ENCODE data around the gene PARD3. TPM values are rescaled to one million over a fixed set of nuclear protein-coding genes. Genes with fewer than 3 reads are reported as not detected.

The PARD3 gene
- total RNA-seq, 1 donor from 2014 or later, result 37.5 TPM

GRCh38 chr10:34475786-34476185 lies 339.3 kb downstream of the PARD3 start:
- H3K27ac ChIP-seq, result peak overlapping the region; percentile 3 to 26
- intact Hi-C loops (cut with DNase I), result no loop called here
- H3K4me3 ChIP-seq, result no peak overlapping the region
- DNase-seq (ENCODE audit: low spot score in 2 of 2), result no peak
- H3K27me3 ChIP-seq, result no peaks in the 10 kb centered on the region
- no peaks in the 10 kb centered on the region for H3K9me3 ChIP-seq
- no peak for TF ChIP-seq CTCF (IDR thresholded peaks at IDR 0.05)
- H3K36me3 ChIP-seq, result no peaks in the 10 kb centered on the region
- peaks cover 0 to 6% of the 10 kb centered on the region in 2 donors for H3K4me1 ChIP-seq

- Histone ChIP-seq H3K4me3 (no peak overlapping the region), H3K4me1 (peaks cover 0 to 6% of the 10 kb centered on the region in 2 donors), H3K27ac (peak overlapping the region; percentile 3 to 26), H3K36me3 (no peaks in the 10 kb centered on the region), H3K27me3 (no peaks in the 10 kb centered on the region), H3K9me3 (no peaks in the 10 kb centered on the region)
- DNase-seq (ENCODE audit: low spot score in 2 of 2), result no peak
- no peak for TF ChIP-seq CTCF (IDR thresholded peaks at IDR 0.05)
- intact Hi-C loops (cut with DNase I), result no loop called here
Observed at GRCh38 chr10:34475274-34475646, 339.8 kb downstream of the PARD3 start.

GRCh38 chr10:34474555-34475273 lies 340.4 kb downstream of the PARD3 start:
- no peak for DNase-seq (ENCODE audit: low spot score in 2 of 2)
- intact Hi-C loops (cut with DNase I), result no loop called here
- no peak for TF ChIP-seq CTCF (IDR thresholded peaks at IDR 0.05)
- no peak overlapping the region for H3K4me3 ChIP-seq
- no peak overlapping the region for H3K27ac ChIP-seq
- peaks cover 0 to 6% of the 10 kb centered on the region in 2 donors for H3K4me1 ChIP-seq
- H3K9me3 ChIP-seq, result no peaks in the 10 kb centered on the region
- no peaks in the 10 kb centered on the region for H3K27me3 ChIP-seq
- no peaks in the 10 kb centered on the region for H3K36me3 ChIP-seq

GRCh38 chr10:34474009-34474376 lies 341.1 kb downstream of the PARD3 start:
- Histone ChIP-seq H3K36me3 (no peaks in the 10 kb centered on the region), H3K27me3 (no peaks in the 10 kb centered on the region), H3K9me3 (no peaks in the 10 kb centered on the region), H3K4me1 (peaks cover 0 to 6% of the 10 kb centered on the region in 2 donors), H3K4me3 (no peak overlapping the region), H3K27ac (no peak overlapping the region)
- no peak for DNase-seq (ENCODE audit: low spot score in 2 of 2)
- intact Hi-C loops (cut with DNase I), result no loop called here
- no peak for TF ChIP-seq CTCF (IDR thresholded peaks at IDR 0.05)

- no peak for TF ChIP-seq CTCF (IDR thresholded peaks at IDR 0.05)
Observed at GRCh38 chr10:34473174-34474008, 341.7 kb downstream of the PARD3 start.

More at GRCh38 chr10:34473174-34474008, 341.7 kb downstream of the PARD3 start:
- Histone ChIP-seq H3K36me3 (no peaks in the 10 kb centered on the region), H3K9me3 (no peaks in the 10 kb centered on the region), H3K4me1 (peaks cover 0 to 6% of the 10 kb centered on the region in 2 donors), H3K4me3 (no peak overlapping the region), H3K27ac (no peak overlapping the region), H3K27me3 (no peaks in the 10 kb centered on the region)
- DNase-seq (ENCODE audit: low spot score in 2 of 2), result no peak
- intact Hi-C loops (cut with DNase I), result no loop called here
